Endodermal cell (in vitro differentiated cells): Measurements from ENCODE around the gene F7. TPM values are rescaled to one million over a fixed set of nuclear protein-coding genes. Genes with fewer than 3 reads are reported as not detected.
A peak's percentile ranks its signal among the peaks of the same experiment; 100 is the strongest.

Experiments used
- DNase-seq: peaks from one replicate; pipeline ENCODE4 v3.0.0-alpha.2; 2017
- H3K27ac ChIP-seq: 2 replicates; pipeline ENCODE4 v1.5.1; 2013; ENCODE audit warnings: mild to moderate bottlenecking, low read depth, low read length, moderate library complexity
- H3K27me3 ChIP-seq: 2 replicates; pipeline ENCODE4 v1.6.1; 2013; ENCODE audit warnings: mild to moderate bottlenecking, low read length, moderate library complexity; ENCODE audit not compliant: insufficient read depth, control insufficient read depth, poor library complexity, severe bottlenecking
- H3K36me3 ChIP-seq: 2 replicates; pipeline ENCODE4 v1.7.0; 2013; ENCODE audit warnings: mild to moderate bottlenecking, low read length, moderate library complexity; ENCODE audit not compliant: control insufficient read depth, insufficient read depth
- H3K4me1 ChIP-seq: one replicate; pipeline ENCODE4 v1.7.0; 2013; ENCODE audit warnings: low read length; ENCODE audit not compliant: control insufficient read depth, insufficient read depth
- H3K4me3 ChIP-seq: 2 replicates; pipeline ENCODE4 v1.5.1; 2013; ENCODE audit warnings: mild to moderate bottlenecking, low read length, moderate library complexity
- H3K9ac ChIP-seq: 2 replicates; pipeline ENCODE4 v1.6.1; 2013; ENCODE audit warnings: mild to moderate bottlenecking, low read length, moderate library complexity; ENCODE audit not compliant: poor library complexity, severe bottlenecking; ENCODE audit errors: extremely low read depth
- H3K9me3 ChIP-seq: 2 replicates; pipeline ENCODE4 v1.6.1; 2013; ENCODE audit warnings: mild to moderate bottlenecking, low read length, moderate library complexity; ENCODE audit not compliant: control insufficient read depth
- H3K27ac Mint-ChIP-seq: 2 replicates; pipeline ENCODE4 v1.8.0; 2020; ENCODE audit warnings: mixed read lengths
- H3K27me3 Mint-ChIP-seq: 2 replicates; pipeline ENCODE4 v1.8.0; 2021; ENCODE audit warnings: mild to moderate bottlenecking, mixed read lengths; ENCODE audit not compliant: insufficient read depth
- H3K36me3 Mint-ChIP-seq: 2 replicates; pipeline ENCODE4 v1.8.0; 2020; ENCODE audit warnings: low read depth, mixed read lengths
- H3K4me1 Mint-ChIP-seq: 2 replicates; pipeline ENCODE4 v1.8.0; 2020; ENCODE audit warnings: mixed read lengths
- H3K4me3 Mint-ChIP-seq: 2 replicates; pipeline ENCODE4 v1.8.0; 2020; ENCODE audit warnings: mild to moderate bottlenecking, moderate library complexity, mixed read lengths
- H3K9me3 Mint-ChIP-seq: 2 replicates; pipeline ENCODE4 v1.8.0; 2020; ENCODE audit warnings: mild to moderate bottlenecking, mixed read lengths
- WGBS, 2 experiments: methylation state at CpG; one replicate each; pipeline versions ENCODE4 v1.1.5 to v1.1.7; 2013; ENCODE audit warnings: missing lambda C conversion rate in 2 of 2, mixed read lengths in 1 of 2; ENCODE audit not compliant: insufficient coverage in 1 of 2, insufficient read length in 1 of 2; 5-methylcytosine and 5-hydroxymethylcytosine counted together
- total RNA-seq, 2 donors: library from RNA; stranded (reverse); fragmentation: NEBNext Ultra II Directional in 1 of 2; extraction: Animal tissue kit (Norgen Biotek cat#: 25700) in 1 of 2; gene quantifications; 2 replicates in 1 of 2; 3 replicates in 1 of 2; pipeline ENCODE4 v1.2.1, GENCODE V29; 2021
- TF ChIP-seq, protein P1 (sequence below): fragments of 200-600 bp; sonication (generic); conservative IDR thresholded peaks from 2 replicates; pipeline ENCODE4 v1.5.0; 2021; ENCODE audit warnings: antibody characterized with exemption, mild to moderate bottlenecking

Gene F7
- total RNA-seq, 2 donors from 2014 or later: 4.7 to 6.4 TPM

DNA sequence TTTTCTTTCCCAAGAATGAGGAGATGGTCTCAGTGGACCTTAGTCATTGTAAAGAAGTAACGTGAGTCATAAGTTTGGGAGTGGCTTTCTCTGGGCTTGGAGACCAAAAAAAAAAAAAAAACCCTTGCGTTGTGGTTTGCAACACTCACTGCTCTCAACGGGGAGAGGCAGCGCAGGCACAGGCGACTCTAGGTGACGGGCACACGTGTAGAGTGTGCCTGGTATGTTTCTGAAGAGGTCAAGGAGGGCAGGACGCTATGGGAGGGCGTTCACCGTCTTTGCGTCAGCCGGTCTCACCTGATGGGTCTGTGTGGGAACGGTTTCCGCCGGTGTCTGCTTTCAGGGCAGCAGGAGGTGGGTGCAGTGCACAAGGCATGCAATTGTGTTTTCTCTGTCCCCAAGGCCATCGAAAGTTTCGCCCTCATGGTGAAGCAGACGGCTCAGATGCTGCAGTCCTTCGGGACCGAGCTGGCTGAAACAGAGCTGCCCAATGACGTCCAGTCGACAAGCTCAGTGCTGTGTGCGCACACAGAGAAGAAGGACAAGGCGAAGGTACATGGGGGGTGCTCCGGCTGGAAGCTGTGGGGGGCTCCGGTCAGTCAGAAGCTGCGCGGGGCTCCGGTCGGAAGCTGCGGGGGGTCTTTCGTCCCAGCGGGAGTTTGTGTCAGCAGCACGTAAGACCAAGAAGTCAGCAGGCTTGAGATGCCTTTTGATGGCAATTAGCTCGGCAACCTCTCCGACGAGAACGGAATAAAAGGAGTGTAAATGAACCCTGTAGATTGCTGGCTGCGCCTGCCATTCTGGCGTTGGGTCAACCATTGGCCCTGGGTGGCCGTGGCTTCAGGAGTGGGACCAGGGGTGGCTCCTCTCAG is 40.8 kb upstream of the F7 start:
- WGBS, 2 experiments: 83 to 92% methylated on average over 37 to 41 of the region's 41 CpGs
- Mint-ChIP-seq H3K9me3 (no peaks in the 10 kb centered on the region), H3K27me3 (no peaks in the 10 kb centered on the region), H3K4me3 (no peak overlapping the region), H3K36me3 (peaks cover 9% of the 10 kb centered on the region), H3K4me1 (no peaks in the 10 kb centered on the region), H3K27ac (peak overlapping the region; percentile 61)
- Histone ChIP-seq H3K9ac (no peak overlapping the region), H3K36me3 (no peaks in the 10 kb centered on the region), H3K4me3 (no peak overlapping the region), H3K9me3 (no peaks in the 10 kb centered on the region), H3K27ac (no peak overlapping the region), H3K27me3 (no peaks in the 10 kb centered on the region), H3K4me1 (no peaks in the 10 kb centered on the region)
- no peak for DNase-seq
- TF ChIP-seq, protein P1, sequence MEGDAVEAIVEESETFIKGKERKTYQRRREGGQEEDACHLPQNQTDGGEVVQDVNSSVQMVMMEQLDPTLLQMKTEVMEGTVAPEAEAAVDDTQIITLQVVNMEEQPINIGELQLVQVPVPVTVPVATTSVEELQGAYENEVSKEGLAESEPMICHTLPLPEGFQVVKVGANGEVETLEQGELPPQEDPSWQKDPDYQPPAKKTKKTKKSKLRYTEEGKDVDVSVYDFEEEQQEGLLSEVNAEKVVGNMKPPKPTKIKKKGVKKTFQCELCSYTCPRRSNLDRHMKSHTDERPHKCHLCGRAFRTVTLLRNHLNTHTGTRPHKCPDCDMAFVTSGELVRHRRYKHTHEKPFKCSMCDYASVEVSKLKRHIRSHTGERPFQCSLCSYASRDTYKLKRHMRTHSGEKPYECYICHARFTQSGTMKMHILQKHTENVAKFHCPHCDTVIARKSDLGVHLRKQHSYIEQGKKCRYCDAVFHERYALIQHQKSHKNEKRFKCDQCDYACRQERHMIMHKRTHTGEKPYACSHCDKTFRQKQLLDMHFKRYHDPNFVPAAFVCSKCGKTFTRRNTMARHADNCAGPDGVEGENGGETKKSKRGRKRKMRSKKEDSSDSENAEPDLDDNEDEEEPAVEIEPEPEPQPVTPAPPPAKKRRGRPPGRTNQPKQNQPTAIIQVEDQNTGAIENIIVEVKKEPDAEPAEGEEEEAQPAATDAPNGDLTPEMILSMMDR: no peak

DNA sequence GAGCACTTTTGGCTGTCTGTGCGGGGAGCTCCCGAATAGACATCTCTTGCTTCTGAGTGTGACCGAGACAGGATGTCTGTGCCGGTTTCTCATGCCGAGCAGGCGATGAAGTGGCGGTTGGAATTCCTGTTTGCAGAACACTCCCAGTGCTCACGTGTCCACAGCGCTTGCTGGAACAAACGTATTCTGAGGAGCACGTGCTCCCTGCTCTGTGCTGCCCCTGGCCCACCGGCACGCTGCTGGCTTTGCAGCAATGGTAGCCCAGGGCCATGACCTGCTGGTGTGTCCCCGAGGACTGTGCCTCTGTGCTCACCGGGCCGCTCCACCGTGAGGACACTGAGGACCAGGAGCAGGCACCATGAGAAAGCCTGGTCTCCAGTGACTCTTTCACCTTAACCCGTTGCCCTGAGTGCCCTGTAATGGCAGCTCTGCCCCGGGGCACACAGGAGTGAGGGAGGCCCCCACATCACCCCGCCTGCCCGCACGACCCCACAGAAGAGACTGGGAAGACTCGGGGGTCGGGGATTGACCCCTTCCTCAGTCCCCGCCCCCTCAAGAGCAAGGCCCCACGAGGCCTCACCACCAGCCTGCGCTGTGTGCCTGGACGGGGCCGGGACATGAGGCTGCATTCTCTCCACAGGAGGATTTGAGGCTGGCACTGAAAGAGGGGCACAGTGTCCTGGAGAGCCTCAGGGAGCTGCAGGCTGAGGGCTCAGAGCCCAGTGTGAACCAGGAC is 40.0 kb upstream of the F7 start:
- Histone ChIP-seq H3K9ac (no peak overlapping the region), H3K27me3 (no peaks in the 10 kb centered on the region), H3K36me3 (no peaks in the 10 kb centered on the region), H3K4me3 (no peak overlapping the region), H3K4me1 (no peaks in the 10 kb centered on the region), H3K9me3 (no peaks in the 10 kb centered on the region), H3K27ac (no peak overlapping the region)
- no peak for DNase-seq
- Mint-ChIP-seq H3K4me1 (peaks cover 5% of the 10 kb centered on the region), H3K4me3 (no peak overlapping the region), H3K9me3 (no peaks in the 10 kb centered on the region), H3K27me3 (no peaks in the 10 kb centered on the region), H3K27ac (peak overlapping the region; percentile 35), H3K36me3 (peaks cover 14% of the 10 kb centered on the region)
- 91 to 93% methylated on average over 29 of the region's 29 CpGs for WGBS, 2 experiments
- TF ChIP-seq, protein P1: no peak

DNA sequence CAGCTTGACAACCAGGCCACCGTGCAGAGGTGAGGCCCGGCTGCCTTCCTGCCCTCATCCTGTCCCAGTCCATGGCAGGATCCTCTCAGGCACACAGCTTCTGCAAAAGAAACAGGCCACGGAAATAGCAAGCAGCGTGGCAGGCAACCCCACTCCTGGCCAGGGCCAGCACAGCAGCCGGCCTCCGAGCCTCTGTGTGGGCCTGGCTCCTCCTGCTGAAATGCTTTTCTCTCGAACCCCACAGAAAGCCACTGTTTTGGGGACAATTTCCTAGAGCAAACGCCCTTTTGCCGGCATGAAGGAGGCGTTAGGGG is 39.5 kb upstream of the F7 start:
- no peaks in the 10 kb centered on the region for H3K9me3 ChIP-seq
- peaks cover 16% of the 10 kb centered on the region for H3K36me3 Mint-ChIP-seq
- H3K4me1 ChIP-seq: no peaks in the 10 kb centered on the region
- no peak overlapping the region for H3K27ac ChIP-seq
- no peaks in the 10 kb centered on the region for H3K27me3 Mint-ChIP-seq
- H3K4me3 Mint-ChIP-seq: no peak overlapping the region
- DNase-seq: no peak
- H3K9me3 Mint-ChIP-seq: no peaks in the 10 kb centered on the region
- H3K4me3 ChIP-seq: no peak overlapping the region
- H3K9ac ChIP-seq: no peak overlapping the region
- WGBS, 2 experiments: 90 to 94% methylated on average over 10 of the region's 10 CpGs
- TF ChIP-seq, protein P1: no peak
- no peaks in the 10 kb centered on the region for H3K27me3 ChIP-seq
- no peaks in the 10 kb centered on the region for H3K36me3 ChIP-seq
- H3K4me1 Mint-ChIP-seq: peaks cover 10% of the 10 kb centered on the region
- no peak overlapping the region for H3K27ac Mint-ChIP-seq
